Lung microvascular endothelial cell (primary cell): Measurements from ENCODE around the gene CCSER2. TPM values are rescaled to one million over a fixed set of nuclear protein-coding genes. Genes with fewer than 3 reads are reported as not detected.
A peak's percentile ranks its signal among the peaks of the same experiment; 100 is the strongest.
"Not testable (repeated sequence)": the region's sequence is repeated elsewhere in the genome, so short reads cannot be mapped to it uniquely, and the experiment has no call there.

Experiments
- DNase-seq, 2 donors: peaks; one replicate each; pipeline versions ENCODE4 v3.0.0 to v3.0.0-alpha.2; 2010; ENCODE audit warnings: low read depth in 2 of 2
- total RNA-seq: library from RNA; depleted of rRNA; stranded (reverse); fragments of >200 nt; gene quantifications from 2 replicates; pipeline ENCODE4 v1.2.1, GENCODE V29; 2014

Gene CCSER2
- total RNA-seq, 1 donor from 2014 or later: 14.9 TPM

DNA sequence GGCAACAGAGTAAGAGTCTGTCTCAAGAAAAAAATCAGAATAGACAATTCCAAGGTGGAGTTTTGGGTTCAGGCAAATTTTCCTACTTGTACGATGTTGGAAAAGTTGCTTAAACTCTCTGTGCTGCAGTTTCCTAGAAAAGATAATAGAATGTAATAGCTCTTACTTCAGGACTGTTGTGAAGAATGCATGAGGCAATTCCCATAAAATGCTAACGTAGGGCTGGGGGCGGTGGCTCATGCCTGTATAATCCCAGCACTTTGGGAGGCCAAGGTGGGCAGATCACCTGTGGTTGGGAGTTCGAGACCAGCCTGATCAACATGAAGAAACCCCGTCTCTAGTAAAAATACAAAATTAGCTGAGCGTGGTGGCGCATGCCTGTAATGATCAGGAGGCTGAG lies 121.0 kb downstream of the CCSER2 start:
- DNase-seq: not testable (repeated sequence)

DNA sequence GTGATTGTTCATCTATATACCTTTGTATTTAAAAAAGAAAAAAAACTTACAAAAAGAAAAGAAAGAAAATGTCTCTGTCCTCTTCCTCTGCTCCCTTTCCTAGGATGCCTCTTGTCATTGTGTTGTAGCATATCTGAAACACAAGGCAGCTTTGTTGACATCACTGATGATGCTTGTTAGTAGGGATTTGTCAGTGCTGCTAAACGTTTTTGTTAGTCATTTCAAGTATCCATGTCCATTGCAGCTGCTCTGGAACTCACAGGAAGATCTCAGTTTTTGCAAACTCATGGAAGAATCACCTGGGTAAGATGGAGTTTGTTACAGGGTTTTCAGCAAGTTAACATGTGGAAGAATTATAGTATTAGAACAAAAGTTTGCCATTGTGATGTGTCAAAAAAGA lies 123.6 kb downstream of the CCSER2 start:
- DNase-seq: peak in 1 of 2 donors; percentile 7

DNA sequence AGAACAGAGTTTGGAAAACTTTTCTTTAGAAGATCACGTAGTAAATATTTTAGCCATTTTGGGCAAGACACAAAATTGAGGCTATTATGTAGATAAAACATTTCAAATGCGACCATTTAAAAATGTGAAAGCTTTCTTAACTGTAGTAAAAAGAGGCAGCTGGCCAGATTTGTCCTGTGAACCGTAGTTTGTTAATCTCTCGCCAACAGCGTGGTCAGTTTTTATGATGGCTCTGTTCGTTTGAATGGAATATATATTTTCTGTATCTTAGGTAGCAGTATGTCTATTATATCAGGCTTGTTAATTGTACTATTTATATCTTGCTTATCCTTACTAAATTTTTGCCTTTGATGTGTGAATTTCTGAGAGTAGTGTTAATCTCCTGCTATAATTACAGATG lies 124.9 kb downstream of the CCSER2 start:
- DNase-seq: no peak

DNA sequence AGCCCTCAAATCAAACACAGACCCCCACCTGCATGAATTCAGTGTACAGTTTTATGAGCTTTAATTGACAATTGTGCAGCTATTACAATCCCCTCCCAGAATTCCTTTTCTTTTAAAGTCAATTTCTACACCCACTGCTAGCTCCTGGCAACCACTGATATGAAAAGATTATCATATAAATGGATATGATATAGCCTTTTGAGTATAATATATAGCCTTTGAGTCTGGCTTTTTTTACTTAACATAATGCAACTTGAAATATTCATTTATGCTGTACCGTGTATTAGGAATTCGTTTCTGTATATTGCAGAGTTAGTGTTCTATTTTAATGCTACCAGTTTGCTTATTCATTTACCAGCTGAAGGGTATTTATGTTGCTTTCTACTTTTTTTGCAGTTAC lies 127.7 kb downstream of the CCSER2 start:
- DNase-seq: no peak

DNA sequence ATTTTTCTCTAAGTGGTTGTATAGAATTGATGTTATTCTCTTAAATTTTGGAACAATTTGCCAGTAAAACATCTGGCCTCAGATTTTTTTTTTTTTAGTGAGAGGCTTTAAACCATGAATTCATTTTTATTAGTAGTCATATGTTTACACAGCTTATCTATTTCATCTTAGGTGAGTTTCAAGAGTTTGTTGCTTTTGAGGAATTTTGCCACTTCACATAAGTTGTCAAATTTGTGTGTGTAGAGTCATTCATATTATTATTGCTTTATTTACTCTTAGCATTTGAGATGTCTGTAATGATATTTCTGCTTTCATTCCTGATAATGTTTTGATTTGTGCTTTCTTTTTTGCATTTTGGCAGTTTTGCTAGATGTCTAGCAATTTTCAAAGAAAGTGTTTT lies 132.1 kb downstream of the CCSER2 start:
- DNase-seq: no peak

DNA sequence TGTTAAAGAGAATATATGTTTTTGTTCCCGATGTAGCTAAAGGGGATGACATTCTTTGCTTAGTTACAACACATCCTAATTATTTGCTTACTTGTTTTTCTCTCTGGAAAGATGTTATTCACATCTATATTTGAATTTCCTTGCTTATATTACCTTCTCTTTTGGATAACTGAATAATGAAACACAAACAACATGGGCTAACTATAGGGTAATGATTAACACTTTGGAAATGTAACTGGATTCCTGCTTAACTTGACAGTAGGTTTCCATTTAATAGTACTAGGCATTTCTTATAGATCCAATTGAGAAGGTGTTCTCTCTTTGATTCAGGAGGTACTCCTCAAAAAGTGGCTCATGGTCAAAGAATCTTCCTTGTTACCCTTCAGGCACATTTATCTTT lies 141.1 kb downstream of the CCSER2 start:
- no peak for DNase-seq

DNA sequence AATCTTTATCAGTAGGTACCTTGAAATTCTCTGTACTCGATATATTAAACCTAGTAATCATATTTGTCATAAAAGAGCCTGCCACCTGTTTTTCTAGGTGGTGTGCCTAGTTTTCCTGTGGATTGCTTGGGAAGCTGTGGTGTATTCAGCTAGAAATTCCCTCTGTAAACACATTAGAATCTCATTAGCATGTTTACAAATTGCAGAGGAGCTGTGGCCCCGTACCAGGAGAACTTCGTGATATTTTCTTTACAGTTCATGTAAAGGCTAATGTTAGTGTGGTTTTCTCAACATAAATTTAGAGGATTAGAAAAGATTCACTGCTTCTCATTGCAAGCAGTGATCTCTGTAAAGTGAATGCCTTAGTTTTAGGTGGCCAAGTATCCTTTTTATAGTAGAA lies 144.7 kb downstream of the CCSER2 start:
- DNase-seq: no peak

DNA sequence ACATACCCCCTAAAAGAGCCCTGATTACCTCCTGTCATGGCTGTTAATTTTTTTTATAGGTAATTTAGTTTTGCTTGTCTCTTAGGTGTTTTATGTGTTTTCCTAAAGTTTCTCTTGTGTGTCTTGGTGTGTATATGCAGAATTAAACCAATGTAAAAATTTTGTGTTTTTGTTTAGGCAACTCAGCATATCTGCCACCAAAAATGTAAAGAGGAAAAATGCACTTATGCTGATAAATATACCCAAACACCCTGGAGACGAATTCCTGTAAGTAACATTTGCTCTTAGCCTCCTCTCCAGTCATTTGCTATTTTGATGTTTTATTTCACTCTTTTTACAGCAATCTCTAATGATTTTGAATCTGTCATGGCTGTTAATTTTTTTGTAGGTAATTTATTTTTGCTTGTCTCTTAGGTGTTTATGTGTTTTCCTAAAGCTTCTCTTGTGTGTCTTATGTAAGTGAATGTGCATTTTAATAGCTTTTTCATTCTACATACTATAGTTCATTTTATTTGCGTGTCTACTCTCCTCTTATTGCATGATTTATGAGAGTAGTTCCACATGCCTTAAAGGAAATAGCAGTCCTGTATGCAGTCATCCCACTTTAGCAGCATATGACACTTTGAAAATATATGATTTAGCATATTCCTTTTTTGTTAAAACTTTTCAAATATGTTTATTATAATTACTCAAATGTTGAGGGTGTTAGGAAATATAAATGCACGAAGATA lies 149.2 kb downstream of the CCSER2 start:
- DNase-seq: peak in 1 of 2 donors; percentile 3

DNA sequence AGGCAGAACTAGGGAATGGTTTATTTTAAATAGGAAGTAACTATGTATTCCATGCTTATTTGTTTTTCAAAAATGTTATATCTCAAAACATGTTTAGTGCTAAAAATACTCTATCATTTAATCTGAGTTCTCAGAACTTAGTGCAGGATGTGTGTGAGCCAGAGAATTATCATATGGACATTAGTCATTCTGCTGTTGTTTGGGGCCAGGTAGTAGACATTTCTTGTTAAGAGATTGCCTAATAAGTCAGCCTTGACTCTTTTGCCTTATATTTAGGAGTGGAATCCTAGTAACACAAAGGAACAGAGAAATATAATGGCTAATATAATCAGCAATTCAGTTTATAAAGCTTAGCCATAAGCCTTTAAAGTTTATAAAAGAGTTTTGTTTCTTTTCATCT lies 149.8 kb downstream of the CCSER2 start:
- peak; percentile 8 to 65 for DNase-seq

DNA sequence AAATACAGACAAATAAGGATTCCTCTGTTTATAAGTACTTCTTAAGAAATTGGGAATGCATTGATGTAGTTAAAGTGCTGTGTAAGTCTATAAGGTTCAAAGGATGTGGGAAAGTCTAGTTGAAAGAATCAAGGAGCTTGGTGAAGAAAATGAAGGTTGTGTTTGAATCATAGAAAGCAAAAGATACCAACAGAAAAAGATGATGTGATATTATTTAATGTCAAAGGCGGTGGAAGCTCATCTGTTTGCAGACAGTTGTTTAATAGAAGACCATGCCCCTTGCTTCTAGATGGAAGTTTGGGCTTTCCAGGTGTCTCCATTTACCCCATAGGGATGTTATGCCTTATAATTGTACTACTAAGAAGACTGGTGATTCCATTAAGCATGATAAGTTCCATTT lies 150.3 kb downstream of the CCSER2 start:
- DNase-seq: no peak

DNA sequence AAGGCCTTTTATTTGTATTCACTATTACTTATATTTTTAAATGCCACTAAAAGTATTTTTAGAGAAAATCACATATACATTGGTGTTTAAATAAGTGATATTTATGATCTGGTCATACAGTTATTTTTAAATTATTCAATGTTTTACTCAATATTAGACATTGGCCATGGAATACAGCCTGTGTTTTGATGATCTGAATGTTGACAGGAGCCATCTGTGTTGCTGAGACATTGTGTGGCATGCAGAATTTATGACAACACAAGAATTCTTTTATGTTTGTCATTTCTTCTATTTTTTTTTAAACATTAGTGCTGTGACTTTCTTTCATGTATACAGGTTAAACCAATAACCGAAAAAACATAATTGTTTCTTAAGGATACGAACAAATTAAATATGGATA lies 156.2 kb downstream of the CCSER2 start:
- DNase-seq: no peak

DNA sequence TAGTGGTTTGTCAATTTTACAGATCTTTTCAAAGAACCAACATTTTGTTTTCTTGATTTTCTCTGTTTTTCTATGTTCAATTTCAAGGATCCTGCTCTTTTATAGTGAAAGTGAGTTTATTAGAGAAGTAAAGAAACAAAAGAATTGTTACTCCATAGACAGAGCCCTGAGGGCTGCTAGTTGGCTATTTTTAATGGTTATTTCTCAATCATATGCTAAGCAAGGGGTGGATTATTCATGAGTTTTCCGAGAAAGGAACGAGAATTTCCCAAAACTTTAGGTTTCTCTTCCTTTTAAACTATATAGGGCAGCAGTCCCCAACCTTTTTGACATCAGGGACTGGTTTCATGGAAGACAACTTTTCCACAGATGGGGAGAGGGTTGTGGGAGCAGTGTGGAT lies 165.0 kb downstream of the CCSER2 start:
- DNase-seq: no peak

DNA sequence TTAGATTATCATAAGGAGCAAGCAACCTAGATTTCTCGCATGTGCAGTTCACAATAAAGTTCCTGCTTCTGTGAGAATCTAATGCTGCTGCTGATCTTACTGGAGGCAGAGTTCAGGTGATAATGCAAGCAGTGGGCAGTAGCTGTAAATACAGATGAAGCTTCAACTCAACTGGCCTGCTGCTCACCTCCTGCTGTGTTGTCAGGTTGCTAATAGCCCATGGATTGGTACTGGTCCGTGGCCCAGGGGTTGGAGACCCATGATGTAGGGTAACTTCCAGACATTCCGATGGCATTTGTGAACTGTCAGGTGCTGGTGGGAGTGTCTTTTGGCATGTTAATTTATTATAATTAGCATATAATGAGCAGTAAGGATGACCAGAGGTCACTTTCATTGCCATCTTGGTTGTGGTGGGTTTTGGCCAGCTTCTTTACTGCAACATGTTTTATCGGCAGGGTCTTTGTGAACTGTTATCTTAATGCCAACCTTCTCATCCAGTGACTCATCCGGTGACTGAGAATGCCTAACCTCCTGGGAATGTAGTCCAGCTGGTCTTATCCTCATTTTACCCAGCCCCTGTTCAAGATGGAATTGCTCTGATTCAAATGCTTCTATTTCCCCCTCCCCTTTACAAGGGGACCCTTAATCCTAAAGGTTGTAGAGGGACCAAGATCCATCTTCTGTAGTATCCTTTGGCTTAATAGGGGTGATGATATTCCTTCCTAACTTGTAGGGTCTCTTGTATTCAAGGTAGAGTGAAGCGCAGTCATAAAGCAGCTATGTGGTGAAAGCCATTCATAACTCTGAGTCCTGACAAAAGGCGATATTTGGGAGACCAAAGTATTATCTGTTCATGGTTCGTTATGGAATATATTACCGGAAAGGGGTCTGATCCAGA lies 165.8 kb downstream of the CCSER2 start:
- peak in 1 of 2 donors; percentile 55 for DNase-seq

DNA sequence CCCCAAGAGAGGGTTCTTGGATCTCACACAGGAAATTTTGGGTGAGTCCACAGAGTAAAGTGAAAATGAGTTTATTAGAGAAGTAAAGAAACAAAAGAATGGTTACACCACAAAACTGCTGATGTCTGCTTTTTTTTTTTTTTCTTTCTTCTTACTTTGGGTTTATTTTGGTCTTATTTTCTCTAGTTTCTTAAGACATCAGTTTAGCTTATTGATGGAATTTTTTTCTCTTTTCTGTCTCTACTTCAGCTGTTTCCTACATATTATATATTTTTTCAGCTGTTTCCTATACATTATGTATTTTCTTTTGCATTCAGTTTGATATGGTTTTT lies 166.4 kb downstream of the CCSER2 start:
- no peak for DNase-seq

DNA sequence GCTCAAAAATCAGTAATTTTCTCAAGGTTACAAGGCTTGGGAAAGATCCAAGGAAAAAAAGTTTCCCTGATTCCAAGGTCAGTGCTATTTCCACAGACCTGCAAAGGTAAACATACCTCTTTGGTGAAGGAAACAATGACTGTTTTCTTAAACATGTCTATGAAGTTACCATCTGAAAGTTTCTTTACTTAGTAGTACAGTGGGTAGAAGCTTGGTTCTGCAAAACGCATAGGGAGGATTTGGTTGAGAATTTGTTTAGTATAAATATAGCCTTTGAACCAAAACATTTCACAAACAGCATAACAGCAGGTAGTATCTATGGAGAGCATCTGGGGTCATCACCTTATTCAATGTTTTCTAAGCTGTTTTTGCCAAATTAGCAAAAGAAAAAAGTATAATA lies 169.6 kb downstream of the CCSER2 start:
- no peak for DNase-seq

DNA sequence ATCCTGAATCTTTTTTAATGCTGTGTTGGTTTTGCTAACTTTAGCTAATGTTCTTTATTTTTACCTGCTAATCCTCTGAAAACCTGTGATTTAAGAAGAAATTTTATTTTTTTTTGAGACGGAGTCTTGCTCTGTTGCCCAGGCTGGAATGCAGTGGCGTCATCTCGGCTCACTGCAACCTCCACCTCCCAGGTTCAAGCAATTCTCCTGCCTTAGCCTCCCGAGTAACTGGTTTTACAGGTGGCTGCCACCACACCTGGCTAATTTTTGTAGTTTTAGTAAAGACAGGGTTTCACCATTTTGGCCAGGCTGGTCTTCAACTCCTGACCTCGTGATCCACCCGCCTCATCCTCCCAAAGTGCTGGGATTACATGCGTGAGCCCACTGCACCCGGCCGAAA lies 170.7 kb downstream of the CCSER2 start:
- not testable (repeated sequence) for DNase-seq

DNA sequence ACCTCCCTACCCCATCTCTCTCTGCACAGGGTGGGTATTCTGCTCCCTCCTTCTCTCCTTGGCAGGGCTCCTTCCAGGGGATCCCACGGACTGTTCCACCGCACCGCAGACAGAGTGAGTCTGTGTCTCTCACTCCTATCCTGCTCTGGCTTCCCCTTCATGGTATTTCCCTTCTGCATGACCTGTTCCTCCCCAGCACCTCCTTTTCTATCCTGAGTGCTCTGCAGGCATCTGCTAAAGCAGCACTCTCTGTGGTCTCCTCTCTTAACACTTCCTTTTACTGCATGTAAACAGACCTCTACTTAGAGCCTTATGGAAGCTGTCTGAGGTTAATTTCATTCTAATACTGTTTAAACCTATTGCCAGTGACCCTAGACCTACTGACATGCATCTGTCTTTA lies 171.5 kb downstream of the CCSER2 start:
- DNase-seq: peak in 1 of 2 donors; percentile 24

DNA sequence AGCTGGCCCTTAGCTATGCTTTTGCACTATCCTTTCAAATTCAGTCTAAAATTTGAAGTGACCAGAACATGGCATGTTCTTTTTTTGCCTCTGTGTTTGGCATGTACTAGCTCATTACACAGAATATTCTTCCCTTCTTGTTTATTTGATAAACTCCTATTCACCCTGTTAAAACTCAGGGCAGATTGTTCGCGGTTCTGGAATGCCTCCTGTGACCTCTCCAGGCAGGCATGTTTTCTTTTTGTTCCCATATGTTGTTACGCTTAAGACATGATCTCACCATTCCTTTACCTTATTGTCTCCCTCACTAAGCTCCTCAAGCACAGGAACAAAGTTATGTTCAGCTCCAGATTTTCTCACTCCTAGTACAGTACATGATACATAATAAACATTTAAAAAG lies 181.7 kb downstream of the CCSER2 start:
- DNase-seq: peak in 1 of 2 donors; percentile 45

DNA sequence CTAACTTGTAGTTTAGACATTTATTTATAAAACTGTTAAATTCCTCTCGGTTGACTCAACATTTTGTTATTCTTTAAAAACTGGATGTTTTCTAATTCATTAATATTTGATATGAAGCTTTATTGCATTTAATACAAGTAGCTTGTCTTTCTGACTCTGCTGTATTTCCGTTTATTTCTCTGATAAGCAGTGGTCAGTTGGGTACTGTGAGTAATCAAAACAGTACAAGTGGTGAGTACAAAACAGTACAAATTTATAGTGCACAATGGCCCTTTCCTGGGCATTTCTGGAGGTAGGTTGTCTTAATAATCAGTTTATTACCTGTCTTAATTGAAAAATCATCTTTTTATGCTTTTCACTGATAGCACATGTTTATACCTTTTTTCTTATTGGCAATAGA lies 182.7 kb downstream of the CCSER2 start:
- peak in 1 of 2 donors; percentile 30 for DNase-seq

DNA sequence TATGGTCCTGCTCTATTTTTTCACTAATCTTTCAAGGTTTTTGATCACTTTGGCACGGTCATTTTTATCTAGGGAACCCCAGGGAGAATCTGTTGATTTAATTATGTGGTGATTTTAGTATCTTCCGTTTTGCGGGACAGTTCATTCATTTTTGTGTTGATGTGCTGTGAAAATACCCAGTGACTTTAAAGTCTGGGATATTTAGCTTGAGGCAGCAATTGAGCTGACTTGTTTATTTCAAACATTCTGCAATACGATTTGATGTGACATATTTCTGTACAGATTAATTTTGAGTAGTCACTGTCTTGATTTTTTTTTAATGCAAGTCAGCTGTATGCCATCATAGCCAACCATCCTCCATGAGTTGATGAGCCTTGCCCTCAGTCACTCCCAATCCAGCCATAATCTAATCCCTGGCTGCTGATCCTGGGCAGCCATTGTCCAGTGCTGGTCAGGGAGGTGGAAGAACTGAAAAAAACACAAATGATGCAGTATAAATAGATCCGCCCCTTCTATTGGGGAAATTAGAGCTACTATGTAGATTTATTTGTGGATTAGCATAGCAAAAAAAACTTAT lies 183.4 kb downstream of the CCSER2 start:
- DNase-seq: no peak

DNA sequence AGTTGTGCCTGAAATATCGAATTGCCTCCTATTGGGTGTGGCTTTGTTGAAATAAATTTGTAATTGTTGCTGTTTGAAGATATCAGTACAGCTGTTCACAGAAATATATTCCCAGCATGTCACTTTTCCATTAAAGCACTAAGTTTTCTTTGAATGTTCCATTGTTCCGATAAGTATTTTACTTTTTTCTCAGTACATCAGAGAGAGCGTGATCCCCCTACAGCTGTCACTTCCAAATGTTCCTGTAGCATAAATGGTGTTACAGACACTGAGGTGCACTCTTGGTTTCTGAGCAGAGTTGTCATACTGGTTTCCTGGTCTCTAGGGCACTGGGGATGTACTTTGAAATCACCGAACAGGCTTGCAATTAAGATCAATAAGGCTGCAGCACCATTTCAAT lies 189.2 kb downstream of the CCSER2 start:
- no peak for DNase-seq

DNA sequence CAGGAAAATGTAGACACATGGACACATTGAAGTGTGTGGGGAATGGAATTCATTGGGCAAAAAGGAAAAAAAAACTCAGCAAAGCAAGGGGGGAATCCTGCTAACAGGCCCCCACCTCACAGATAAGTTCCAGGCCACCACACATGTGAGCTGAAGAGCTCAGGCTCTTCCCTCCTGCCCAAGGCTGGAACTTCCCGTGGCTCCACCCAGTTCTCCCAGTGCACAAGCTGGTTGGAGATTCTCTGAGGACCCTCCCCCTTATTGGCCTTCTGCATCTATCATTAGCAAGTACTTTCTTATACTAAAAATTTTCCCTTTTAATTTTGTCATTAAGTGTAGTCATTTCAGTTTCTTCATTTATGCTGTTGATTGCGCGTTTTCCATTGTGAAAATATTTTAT lies 190.8 kb downstream of the CCSER2 start:
- DNase-seq: no peak

DNA sequence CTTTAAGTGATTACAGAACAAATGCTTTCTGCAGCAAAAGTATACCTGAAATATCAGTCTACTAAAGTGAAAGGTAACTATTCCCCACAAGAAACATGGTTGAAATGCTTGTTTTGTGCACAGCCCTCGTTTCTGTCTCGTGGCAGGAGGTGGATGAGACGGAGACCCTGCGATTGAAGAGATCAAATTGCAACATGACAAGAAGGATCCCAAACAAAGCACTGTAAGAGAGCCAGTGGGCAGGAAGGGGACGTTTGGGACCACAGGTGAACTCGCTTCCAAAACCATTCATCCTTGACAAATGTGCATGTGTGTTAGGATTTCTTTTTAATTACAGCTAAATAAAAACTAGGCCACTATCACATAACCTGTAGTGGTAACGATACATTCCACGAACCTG lies 192.6 kb downstream of the CCSER2 start:
- no peak for DNase-seq
